ENCODE data around the gene AHSG. TPM values are rescaled to one million over a fixed set of nuclear protein-coding genes. Genes with fewer than 3 reads are reported as not detected.

The AHSG gene
- total and polyA plus RNA-seq, 3 experiments from 2014 or later: not detected

DNA sequence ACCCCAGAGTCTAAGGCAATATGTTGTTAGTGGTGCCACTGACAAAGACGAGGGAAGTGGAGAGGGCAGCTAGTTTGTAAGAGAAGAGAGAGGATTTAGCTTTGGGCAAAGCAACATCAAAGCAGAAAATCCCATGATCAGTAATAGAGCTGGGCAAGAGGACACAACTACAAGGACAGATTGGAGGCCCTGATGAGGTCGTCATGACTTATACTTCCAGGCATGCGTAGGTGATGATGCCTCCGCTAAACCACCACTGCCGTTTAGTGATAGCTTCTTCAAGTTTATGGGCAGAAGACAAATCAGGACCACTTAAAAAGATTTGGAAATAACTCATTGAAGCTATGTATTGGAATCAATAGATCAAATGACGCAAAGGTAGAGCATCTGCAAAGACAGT is 55.6 kb downstream of the AHSG start:
- no peaks in the 10 kb centered on the region for H3K27me3 ChIP-seq (ENCODE audit: insufficient read depth, low read length, poor library complexity, severe bottlenecking)
- H3K4me3 Mint-ChIP-seq: no peak overlapping the region
- no peaks in the 10 kb centered on the region for H3K4me1 ChIP-seq (ENCODE audit: insufficient read depth, low read length)
- peaks cover 10 to 14% of the 10 kb centered on the region in 2 donors for H3K27me3 Mint-ChIP-seq
- no peaks in the 10 kb centered on the region for H3K9me3 Mint-ChIP-seq
- no peak overlapping the region for H3K27ac ChIP-seq (ENCODE audit: low read depth, low read length)
- H3K4me1 Mint-ChIP-seq: no peaks in the 10 kb centered on the region
- ChIA-PET CTCF (interaction anchor here (1.0 kb wide), 1 partner anchor 53 kb away, joined by 3 read pairs; no protein-coding TSS in a partner anchor), POLR2A (no interaction called here)
- no peaks in the 10 kb centered on the region for H3K36me3 Mint-ChIP-seq
- no peaks in the 10 kb centered on the region for H3K9me3 ChIP-seq (ENCODE audit: low read length)
- no peak overlapping the region for H3K4me3 ChIP-seq (ENCODE audit: low read length)
- H3K27ac Mint-ChIP-seq: no peak overlapping the region
- DNase-seq: no peak
- H3K36me3 ChIP-seq (ENCODE audit: insufficient read depth, low read length): no peaks in the 10 kb centered on the region

DNA sequence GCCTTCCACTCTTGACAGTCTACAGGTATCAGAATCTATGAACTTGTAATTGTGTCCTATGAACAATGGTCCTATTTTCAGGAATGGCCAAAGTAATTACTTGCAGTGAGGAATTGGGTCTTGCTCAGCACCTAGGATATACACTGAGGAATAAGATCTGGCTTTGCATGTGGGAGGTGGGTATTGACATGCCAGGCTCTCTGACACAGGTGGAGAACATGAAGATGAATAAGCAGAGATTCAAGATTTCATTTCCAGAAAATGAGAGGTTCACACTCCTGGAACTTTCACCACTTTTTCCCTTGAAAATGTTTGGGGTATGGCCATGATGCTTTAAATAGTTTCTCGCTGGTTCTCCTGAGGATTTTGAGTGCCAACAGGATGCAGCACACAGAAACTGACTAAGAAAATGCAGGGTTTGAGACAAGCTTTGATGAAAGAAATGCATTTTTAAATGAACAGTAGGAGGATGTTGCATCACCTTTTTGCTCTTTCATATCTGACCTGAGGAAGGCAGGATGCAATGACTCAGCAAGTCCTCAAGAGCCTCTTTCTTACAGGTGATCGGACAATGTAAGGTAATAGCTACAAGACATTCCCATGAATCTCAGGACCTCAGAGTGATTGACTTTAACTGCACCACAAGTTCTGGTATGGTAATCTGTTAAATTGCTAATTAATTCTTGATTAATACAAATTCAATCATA is 56.7 kb downstream of the AHSG start:
- H3K27ac Mint-ChIP-seq: no peak overlapping the region
- H3K36me3 ChIP-seq (ENCODE audit: insufficient read depth, low read length): no peaks in the 10 kb centered on the region
- H3K4me1 ChIP-seq (ENCODE audit: insufficient read depth, low read length): no peaks in the 10 kb centered on the region
- H3K4me3 Mint-ChIP-seq: no peak overlapping the region
- no peaks in the 10 kb centered on the region for H3K9me3 Mint-ChIP-seq
- H3K27ac ChIP-seq (ENCODE audit: low read depth, low read length): no peak overlapping the region
- H3K9me3 ChIP-seq (ENCODE audit: low read length): no peaks in the 10 kb centered on the region
- H3K27me3 ChIP-seq (ENCODE audit: insufficient read depth, low read length, poor library complexity, severe bottlenecking): no peaks in the 10 kb centered on the region
- peaks cover 16 to 22% of the 10 kb centered on the region in 2 donors for H3K27me3 Mint-ChIP-seq
- no peaks in the 10 kb centered on the region for H3K4me1 Mint-ChIP-seq
- CTCF ChIA-PET: no interaction called here
- no peak overlapping the region for H3K4me3 ChIP-seq (ENCODE audit: low read length)
- no peak for DNase-seq
- POLR2A ChIA-PET: no interaction called here
- H3K36me3 Mint-ChIP-seq: no peaks in the 10 kb centered on the region

DNA sequence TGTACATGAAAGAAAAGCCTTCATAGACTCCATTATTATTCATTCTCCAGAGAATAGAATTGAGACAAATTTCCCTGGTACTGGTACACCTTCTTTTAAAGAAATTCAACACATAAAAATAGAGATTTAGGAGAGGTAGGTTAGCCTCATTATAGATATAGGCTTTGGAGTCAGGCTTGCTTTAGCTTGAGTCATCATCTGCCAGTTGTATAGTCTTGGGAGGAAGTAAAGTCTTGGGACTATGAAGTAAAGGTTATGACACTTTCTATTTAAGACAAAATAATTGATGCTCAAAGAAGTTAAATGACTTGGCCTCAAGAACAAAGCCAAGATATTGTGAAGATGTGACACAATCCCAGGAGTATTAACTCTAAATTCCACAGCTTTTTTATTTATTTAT is 57.3 kb downstream of the AHSG start:
- Mint-ChIP-seq H3K4me1 (no peaks in the 10 kb centered on the region), H3K36me3 (no peaks in the 10 kb centered on the region), H3K27ac (no peak overlapping the region), H3K27me3 (peaks cover 16 to 22% of the 10 kb centered on the region in 2 donors), H3K4me3 (no peak overlapping the region), H3K9me3 (no peaks in the 10 kb centered on the region)
- H3K27ac ChIP-seq (ENCODE audit: low read depth, low read length): no peak overlapping the region
- no peaks in the 10 kb centered on the region for H3K27me3 ChIP-seq (ENCODE audit: insufficient read depth, low read length, poor library complexity, severe bottlenecking)
- POLR2A ChIA-PET: no interaction called here
- no peaks in the 10 kb centered on the region for H3K9me3 ChIP-seq (ENCODE audit: low read length)
- no peak for DNase-seq
- no peaks in the 10 kb centered on the region for H3K4me1 ChIP-seq (ENCODE audit: insufficient read depth, low read length)
- CTCF ChIA-PET: no interaction called here
- no peak overlapping the region for H3K4me3 ChIP-seq (ENCODE audit: low read length)
- no peaks in the 10 kb centered on the region for H3K36me3 ChIP-seq (ENCODE audit: insufficient read depth, low read length)

Other genes with a start within 250 kb of the AHSG start
- gene CRYGS, start 68.7 kb upstream of the AHSG start, total RNA-seq: 1 to 10 TPM; 2.7 to 3.0 TPM
- not detected for gene CRYGS, start 68.7 kb upstream of the AHSG start, polyA plus RNA-seq
- 10 to 100 TPM; 17.6 to 18.3 TPM for gene TBCCD1, start 45.7 kb upstream of the AHSG start, total RNA-seq
- 26.0 TPM for gene TBCCD1, start 45.7 kb upstream of the AHSG start, polyA plus RNA-seq
- 10 to 100 TPM; 62.7 to 65.6 TPM for gene DNAJB11, start 42.3 kb upstream of the AHSG start, total RNA-seq
- 48.9 TPM for gene DNAJB11, start 42.3 kb upstream of the AHSG start, polyA plus RNA-seq
- not detected for gene FETUB, start 27.3 kb downstream of the AHSG start, total RNA-seq
- gene FETUB, start 27.3 kb downstream of the AHSG start, polyA plus RNA-seq: not detected
- gene HRG, start 53.0 kb downstream of the AHSG start, total RNA-seq: not detected
- gene HRG, start 53.0 kb downstream of the AHSG start, polyA plus RNA-seq: not detected
- gene KNG1, start 104.3 kb downstream of the AHSG start, total RNA-seq: not detected
- gene KNG1, start 104.3 kb downstream of the AHSG start, polyA plus RNA-seq: not detected
- gene EIF4A2, start 170.5 kb downstream of the AHSG start, total RNA-seq: 100 to 1,000 TPM; 563 to 564 TPM
- gene EIF4A2, start 170.5 kb downstream of the AHSG start, polyA plus RNA-seq: 211 TPM
- gene RFC4, start 193.4 kb downstream of the AHSG start, total RNA-seq: 100 to 1,000 TPM; 106 to 110 TPM
- 23.9 TPM for gene RFC4, start 193.4 kb downstream of the AHSG start, polyA plus RNA-seq
- gene ADIPOQ, start 229.7 kb downstream of the AHSG start, total RNA-seq: not detected
- gene ADIPOQ, start 229.7 kb downstream of the AHSG start, polyA plus RNA-seq: not detected

All from CD8-positive, alpha-beta memory T cell (primary cell).